Endothelial cell of umbilical vein (primary cell): Measurements from ENCODE around the gene R3HDM2. TPM values are rescaled to one million over a fixed set of nuclear protein-coding genes. Genes with fewer than 3 reads are reported as not detected.

Experiments used
- BruUV-seq: library from RNA; stranded (reverse); fragments of 400-500 nt; replicated peaks from 2 replicates; lab custom pipeline; 2021; lab: Mats Ljungman, UMichigan
- CTCF ChIA-PET: fragments of 300-600, 350-600 bp; sonication (Branson Sonifier 250); formaldehyde crosslinking; loops from one replicate; lab custom pipeline; 2021; ENCODE audit warnings: antibody characterized with exemption, inconsistent platforms; lab: Charles Lee
- POLR2A ChIA-PET: fragments of 300-600, 350-600 bp; sonication (Branson Sonifier 250); formaldehyde crosslinking; loops from one replicate; lab custom pipeline; 2021; ENCODE audit warnings: antibody characterized with exemption, inconsistent platforms; lab: Charles Lee
- DNase-seq: peaks from one replicate; pipeline ENCODE4 v3.0.0-alpha.2; 2011; ENCODE audit warnings: low read depth, low spot score
- FAIRE-seq: peaks from 2 replicates; lab custom pipeline; 2011; peaks lifted over from hg19 to GRCh38; lab: Jason Lieb, UNC
- H2AFZ ChIP-seq: 2 replicates; pipeline ENCODE4 v1.6.0; 2012; ENCODE audit warnings: low read depth, low read length, control low read depth, inconsistent platforms
- H3K27ac ChIP-seq: 2 replicates; pipeline ENCODE4 v1.5.1; 2011; ENCODE audit warnings: low read depth, mild to moderate bottlenecking, control low read depth, low read length, moderate library complexity; ENCODE audit not compliant: insufficient read depth
- H3K27me3 ChIP-seq, 2 experiments: 2 replicates each; pipeline versions ENCODE4 v1.6.0 to v1.6.1; 2011; ENCODE audit warnings: low read length in 2 of 2, mixed read lengths in 1 of 2; ENCODE audit not compliant: control insufficient read depth in 2 of 2, insufficient read depth in 2 of 2
- H3K36me3 ChIP-seq, 2 experiments: 2 replicates in 1 of 2; 3 replicates in 1 of 2; pipeline ENCODE4 v1.5.1; 2011; ENCODE audit warnings: low read length in 2 of 2, mild to moderate bottlenecking in 1 of 2, moderate library complexity in 1 of 2; ENCODE audit not compliant: control insufficient read depth in 2 of 2, insufficient read depth in 2 of 2; ENCODE audit errors: extremely low read depth in 1 of 2
- H3K4me1 ChIP-seq: 3 replicates; pipeline ENCODE4 v1.5.1; 2011; ENCODE audit warnings: mild to moderate bottlenecking, low read length; ENCODE audit not compliant: control insufficient read depth, insufficient read depth; ENCODE audit errors: extremely low read depth
- H3K4me2 ChIP-seq: 2 replicates; pipeline ENCODE4 v1.6.1; 2011; ENCODE audit warnings: low read length, control low read depth, mixed read lengths; ENCODE audit not compliant: insufficient read depth
- H3K4me3 ChIP-seq, 3 experiments: fragments of 200-600 bp in 1 of 3; sonication (generic), shearing (Covaris generic) in 1 of 3; replicated peaks in 1 of 3; 2 replicates each; pipeline ENCODE4 v1.5.1; 2011 to 2016; ENCODE audit warnings: control low read depth in 3 of 3, low read length in 3 of 3, mild to moderate bottlenecking in 2 of 3, inconsistent platforms in 1 of 3, low read depth in 1 of 3, moderate library complexity in 1 of 3; ENCODE audit not compliant: insufficient read depth in 1 of 3
- H3K79me2 ChIP-seq: 2 replicates; pipeline ENCODE4 v1.6.0; 2012; ENCODE audit warnings: low read length, inconsistent platforms; ENCODE audit not compliant: control insufficient read depth, insufficient read depth
- H3K9ac ChIP-seq: replicated peaks from 2 replicates; pipeline ENCODE3; 2011; ENCODE audit warnings: low read length, control low read depth; ENCODE audit not compliant: insufficient read depth; ENCODE audit errors: extremely low read depth
- H3K9me1 ChIP-seq: replicated peaks from 3 replicates; pipeline ENCODE4 v1.6.0; 2011; ENCODE audit warnings: mild to moderate bottlenecking, low read length; ENCODE audit not compliant: control insufficient read depth, insufficient read depth; ENCODE audit errors: extremely low read depth
- H3K9me3 ChIP-seq: replicated peaks from 2 replicates; pipeline ENCODE4 v1.5.1; 2012; ENCODE audit warnings: low read length, inconsistent platforms; ENCODE audit not compliant: control insufficient read depth, insufficient read depth
- H4K20me1 ChIP-seq: replicated peaks from 2 replicates; pipeline ENCODE3; 2011; ENCODE audit warnings: mild to moderate bottlenecking, low read length; ENCODE audit not compliant: control insufficient read depth, insufficient read depth; ENCODE audit errors: extremely low read depth
- EZH2 ChIP-seq: IDR thresholded peaks from 2 replicates; pipeline ENCODE4 v1.6.1; 2012; ENCODE audit warnings: borderline replicate concordance, low read depth, mild to moderate bottlenecking, moderate library complexity, low read length, inconsistent platforms; ENCODE audit not compliant: severe bottlenecking
- FOS ChIP-seq: IDR thresholded peaks from 2 replicates; pipeline ENCODE4 v1.6.1; 2011; ENCODE audit warnings: mild to moderate bottlenecking, low read length, moderate library complexity, borderline replicate concordance; ENCODE audit not compliant: insufficient read depth
- GATA2 ChIP-seq: IDR thresholded peaks from 2 replicates; pipeline ENCODE4 v1.7.0; 2011; ENCODE audit warnings: low read depth, mild to moderate bottlenecking, moderate library complexity, mixed read lengths, low read length; ENCODE audit not compliant: insufficient read length, insufficient read depth
- JUN ChIP-seq: IDR thresholded peaks from 2 replicates; pipeline ENCODE4 v1.6.1; 2011; ENCODE audit warnings: borderline replicate concordance, low read depth; ENCODE audit not compliant: insufficient read length, insufficient read depth
- MYC ChIP-seq: IDR thresholded peaks from one replicate; pipeline ENCODE4 v1.6.1; 2011; ENCODE audit warnings: mild to moderate bottlenecking, low read depth, low read length
- POLR2A ChIP-seq: IDR thresholded peaks from 2 replicates; pipeline ENCODE4 v1.6.1; 2012; ENCODE audit warnings: low read depth, mild to moderate bottlenecking, control low read depth, low read length
- POLR2AphosphoS5 ChIP-seq: IDR thresholded peaks from 2 replicates; pipeline ENCODE4 v1.6.1; 2012; ENCODE audit warnings: low read depth, mild to moderate bottlenecking, control low read depth, low read length, moderate library complexity; ENCODE audit not compliant: insufficient read depth
- dilution Hi-C: fragments of 300-500 bp; cut with MboI; formaldehyde crosslinking; loops from one replicate; pipeline ENCODE4 v1.15.0; 2019; ENCODE audit warnings: low sequenced_read_pairs; ENCODE audit not compliant: extremely low pct_ligation_motif_present
- intact Hi-C: fragments of 100-400 bp; cut with micrococcal nuclease; formaldehyde crosslinking; loops from one replicate; pipeline ENCODE4 v1.10.0; 2022
- polyA plus RNA-seq, 4 experiments: library from polyadenylated mRNA; depleted of rRNA in 3 of 4; stranded (reverse) in 3 of 4; unstranded in 1 of 4; fragments of >200 nt; gene quantifications; 2 replicates each; pipeline versions ENCODE4 v1.2.1 to v1.2.3, GENCODE V29; 2011 to 2012; ENCODE audit warnings: missing spikeins in 1 of 4
- total RNA-seq: library from RNA; stranded (reverse); gene quantifications from 2 replicates; pipeline ENCODE4 v1.2.3, GENCODE V29; 2021
- TF ChIP-seq, protein P1 (sequence below): IDR thresholded peaks from 2 replicates; pipeline ENCODE4 v1.6.1; 2011; ENCODE audit not compliant: insufficient read depth, insufficient read length
- TF ChIP-seq, protein P2 (sequence below), 2 donors: IDR thresholded peaks; 1 replicate in 1 of 2; 2 replicates in 1 of 2; pipeline ENCODE4 v1.5.1; 2011; ENCODE audit warnings: low read length in 2 of 2, mild to moderate bottlenecking in 2 of 2, moderate library complexity in 2 of 2, control low read depth in 1 of 2, inconsistent platforms in 1 of 2, low read depth in 1 of 2; ENCODE audit not compliant: insufficient read depth in 1 of 2; ENCODE audit errors: extremely low read depth in 1 of 2

The R3HDM2 gene
- total and polyA plus RNA-seq, 2 donors (not counting 3 experiments of a cell fraction or from before 2014, with no cell fraction given) = 26.1 to 31.3 TPM

- CTCF ChIA-PET = interaction anchor here (0.7 kb wide), 1 partner anchor 11 kb away, joined by 3 read pairs; no protein-coding TSS in a partner anchor
- no peak for FAIRE-seq
These were observed 11.3 kb downstream of the R3HDM2 start for GRCh38 chr12:57419495-57419894.

More at GRCh38 chr12:57419495-57419894, 11.3 kb downstream of the R3HDM2 start:
- Histone ChIP-seq H3K4me3 (no peak overlapping the region), H3K27me3 (no peaks in the 10 kb centered on the region), H2AFZ (no peak overlapping the region), H3K79me2 (peaks cover 7% of the 10 kb centered on the region), H3K4me1 (no peaks in the 10 kb centered on the region), H3K36me3 (no peaks in the 10 kb centered on the region), H3K9me3 (no peaks in the 10 kb centered on the region), H3K4me2 (no peak overlapping the region), H3K27ac (no peak overlapping the region), H3K9me1 (no peaks in the 10 kb centered on the region), H3K9ac (no peak overlapping the region), H4K20me1 (no peaks in the 10 kb centered on the region)
- POLR2A ChIA-PET = no interaction called here
- intact Hi-C loops = no loop called here
- no peak for DNase-seq
- TF ChIP-seq GATA2 = no peak
- no peak for TF ChIP-seq MYC
- TF ChIP-seq, protein P1, sequence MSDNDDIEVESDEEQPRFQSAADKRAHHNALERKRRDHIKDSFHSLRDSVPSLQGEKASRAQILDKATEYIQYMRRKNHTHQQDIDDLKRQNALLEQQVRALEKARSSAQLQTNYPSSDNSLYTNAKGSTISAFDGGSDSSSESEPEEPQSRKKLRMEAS = no peak
- no peak for TF ChIP-seq FOS
- TF ChIP-seq POLR2AphosphoS5 = no peak
- TF ChIP-seq, protein P2, sequence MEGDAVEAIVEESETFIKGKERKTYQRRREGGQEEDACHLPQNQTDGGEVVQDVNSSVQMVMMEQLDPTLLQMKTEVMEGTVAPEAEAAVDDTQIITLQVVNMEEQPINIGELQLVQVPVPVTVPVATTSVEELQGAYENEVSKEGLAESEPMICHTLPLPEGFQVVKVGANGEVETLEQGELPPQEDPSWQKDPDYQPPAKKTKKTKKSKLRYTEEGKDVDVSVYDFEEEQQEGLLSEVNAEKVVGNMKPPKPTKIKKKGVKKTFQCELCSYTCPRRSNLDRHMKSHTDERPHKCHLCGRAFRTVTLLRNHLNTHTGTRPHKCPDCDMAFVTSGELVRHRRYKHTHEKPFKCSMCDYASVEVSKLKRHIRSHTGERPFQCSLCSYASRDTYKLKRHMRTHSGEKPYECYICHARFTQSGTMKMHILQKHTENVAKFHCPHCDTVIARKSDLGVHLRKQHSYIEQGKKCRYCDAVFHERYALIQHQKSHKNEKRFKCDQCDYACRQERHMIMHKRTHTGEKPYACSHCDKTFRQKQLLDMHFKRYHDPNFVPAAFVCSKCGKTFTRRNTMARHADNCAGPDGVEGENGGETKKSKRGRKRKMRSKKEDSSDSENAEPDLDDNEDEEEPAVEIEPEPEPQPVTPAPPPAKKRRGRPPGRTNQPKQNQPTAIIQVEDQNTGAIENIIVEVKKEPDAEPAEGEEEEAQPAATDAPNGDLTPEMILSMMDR (IDR thresholded peaks at IDR 0.05; ENCODE audit: extremely low read depth in 1 of 2, insufficient read depth in 1 of 2, low read depth in 1 of 2, low read length in 2 of 2) = no peak
- TF ChIP-seq EZH2 = no peak
- TF ChIP-seq JUN = no peak
- no peak for TF ChIP-seq POLR2A
- dilution Hi-C loops = no loop called here
- BruUV-seq = no TSS peak
